Activated CD4-positive, alpha-beta memory T cell treated with anti-CD3 and anti-CD28 coated beads, Interleukin-2, amount 10 ng/mL, durations not matched to agents 7 days and 5 days (primary cell): Measurements from ENCODE around the gene PHLDA3. TPM values are rescaled to one million over a fixed set of nuclear protein-coding genes. Genes with fewer than 3 reads are reported as not detected.

Source experiments
- CTCF ChIA-PET: fragments of 350-600 bp; sonication (Branson Sonifier 250); formaldehyde crosslinking; loops from one replicate; lab custom pipeline; 2021; ENCODE audit warnings: antibody characterized with exemption, inconsistent platforms; lab: Charles Lee
- POLR2A ChIA-PET: fragments of 350-600 bp; sonication (Branson Sonifier 250); formaldehyde crosslinking; loops from one replicate; lab custom pipeline; 2021; ENCODE audit warnings: antibody characterized with exemption; lab: Charles Lee
- DNase-seq: peaks from one replicate; pipeline ENCODE4 v3.0.0-alpha.2; 2020
- H3K27ac Mint-ChIP-seq: one replicate; pipeline ENCODE4 v1.8.0; 2021; ENCODE audit warnings: mild to moderate bottlenecking, mixed read lengths
- H3K27me3 Mint-ChIP-seq: one replicate; pipeline ENCODE4 v1.8.0; 2021; ENCODE audit warnings: mixed read lengths
- H3K36me3 Mint-ChIP-seq: one replicate; pipeline ENCODE4 v1.8.0; 2021; ENCODE audit warnings: low read depth, mixed read lengths
- H3K4me1 Mint-ChIP-seq: one replicate; pipeline ENCODE4 v1.8.0; 2021; ENCODE audit warnings: mixed read lengths
- H3K4me3 Mint-ChIP-seq: one replicate; pipeline ENCODE4 v1.8.0; 2021; ENCODE audit warnings: mild to moderate bottlenecking, mixed read lengths
- H3K9me3 Mint-ChIP-seq: one replicate; pipeline ENCODE4 v1.8.0; 2021; ENCODE audit warnings: mixed read lengths
- total RNA-seq, 2 experiments: library from RNA; stranded (reverse); gene quantifications; one replicate each; pipeline ENCODE4 v1.2.3, GENCODE V29; 2021

The PHLDA3 gene
- total RNA-seq, 2 experiments from 2014 or later: 9.0 to 11.4 TPM

GRCh38 chr1:201501812-201502510 lies 33.0 kb upstream of the PHLDA3 start:
- Mint-ChIP-seq H3K36me3 (peaks cover 2% of the 10 kb centered on the region), H3K9me3 (no peaks in the 10 kb centered on the region), H3K4me3 (no peak overlapping the region), H3K27ac (no peak overlapping the region), H3K4me1 (peaks cover 33% of the 10 kb centered on the region), H3K27me3 (no peaks in the 10 kb centered on the region)
- ChIA-PET CTCF (interaction anchor here (1.0 to 7.6 kb wide), 3 partner anchors 11 to 66 kb away, joined by 5 to 74 read pairs (median 43); no protein-coding TSS in a partner anchor), POLR2A (interaction anchor here (1.1 kb wide), 1 partner anchor 15 kb away, joined by 6 read pairs; no protein-coding TSS in a partner anchor)
- no peak for DNase-seq

GRCh38 chr1:201501144-201501543 lies 32.2 kb upstream of the PHLDA3 start:
- Mint-ChIP-seq H3K9me3 (no peaks in the 10 kb centered on the region), H3K27ac (no peak overlapping the region), H3K27me3 (no peaks in the 10 kb centered on the region), H3K4me3 (no peak overlapping the region), H3K36me3 (peaks cover 3% of the 10 kb centered on the region), H3K4me1 (peaks cover 30% of the 10 kb centered on the region)
- ChIA-PET CTCF (interaction anchor here (0.7 to 7.6 kb wide), 5 partner anchors 10 to 92 kb away, joined by 3 to 74 read pairs (median 5); no protein-coding TSS in a partner anchor), POLR2A (interaction anchor here (1.1 kb wide), 1 partner anchor 20 kb away, joined by 3 read pairs; no protein-coding TSS in a partner anchor)
- DNase-seq: no peak

GRCh38 chr1:201500670-201501120 lies 31.7 kb upstream of the PHLDA3 start:
- ChIA-PET CTCF (interaction anchor here (0.7 to 7.6 kb wide), 5 partner anchors 9 to 92 kb away, joined by 3 to 74 read pairs (median 5); no protein-coding TSS in a partner anchor), POLR2A (interaction anchor here (1.1 kb wide), 1 partner anchor 20 kb away, joined by 3 read pairs; no protein-coding TSS in a partner anchor)
- no peaks in the 10 kb centered on the region for H3K27me3 Mint-ChIP-seq
- no peak overlapping the region for H3K4me3 Mint-ChIP-seq
- no peak for DNase-seq
- no peaks in the 10 kb centered on the region for H3K9me3 Mint-ChIP-seq
- peaks cover 25% of the 10 kb centered on the region for H3K4me1 Mint-ChIP-seq
- no peak overlapping the region for H3K27ac Mint-ChIP-seq
- H3K36me3 Mint-ChIP-seq: peaks cover 7% of the 10 kb centered on the region

GRCh38 chr1:201499795-201500669 lies 31.0 kb upstream of the PHLDA3 start:
- no peaks in the 10 kb centered on the region for H3K27me3 Mint-ChIP-seq
- H3K36me3 Mint-ChIP-seq: peaks cover 13% of the 10 kb centered on the region
- no peaks in the 10 kb centered on the region for H3K9me3 Mint-ChIP-seq
- H3K4me3 Mint-ChIP-seq: no peak overlapping the region
- CTCF ChIA-PET: interaction anchor here (1.5 to 5.1 kb wide), 3 partner anchors 9 to 13 kb away, joined by 5 to 43 read pairs (median 12); no protein-coding TSS in a partner anchor
- H3K4me1 Mint-ChIP-seq: peaks cover 19% of the 10 kb centered on the region
- H3K27ac Mint-ChIP-seq: no peak overlapping the region
- POLR2A ChIA-PET: interaction anchor here (1.1 to 2.0 kb wide), 2 partner anchors 14 to 19 kb away, joined by 3 to 5 read pairs; no protein-coding TSS in a partner anchor
- DNase-seq: no peak

DNA sequence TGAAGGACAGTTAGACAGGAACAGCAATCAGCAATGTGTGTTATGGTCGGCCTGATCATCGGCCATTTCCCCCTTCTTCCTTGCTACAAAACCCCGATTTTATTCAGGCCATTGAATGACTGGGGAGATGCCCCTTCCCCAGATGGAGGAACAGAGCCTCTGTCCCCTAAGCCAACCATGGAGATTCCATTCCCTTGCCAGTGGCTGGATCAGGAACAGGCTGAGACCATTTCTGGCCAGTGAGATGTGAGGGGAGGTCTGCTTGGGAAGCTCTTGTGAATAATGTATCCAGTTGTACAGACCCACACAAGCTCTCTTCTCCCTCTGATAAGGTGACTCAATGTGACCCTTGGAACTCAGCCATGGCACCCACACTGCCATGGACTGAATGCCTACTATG lies 30.2 kb upstream of the PHLDA3 start:
- POLR2A ChIA-PET: interaction anchor here (2.0 kb wide), 1 partner anchor 13 kb away, joined by 5 read pairs; no protein-coding TSS in a partner anchor
- no peaks in the 10 kb centered on the region for H3K27me3 Mint-ChIP-seq

GRCh38 chr1:201498621-201499020 lies 29.6 kb upstream of the PHLDA3 start:
- peaks cover 9% of the 10 kb centered on the region for H3K4me1 Mint-ChIP-seq
- ChIA-PET CTCF (interaction anchor here (2.1 kb wide), 1 partner anchor 14 kb away, joined by 12 read pairs; no protein-coding TSS in a partner anchor), POLR2A (interaction anchor here (2.0 kb wide), 1 partner anchor 12 kb away, joined by 5 read pairs; no protein-coding TSS in a partner anchor)
- peaks cover 27% of the 10 kb centered on the region for H3K36me3 Mint-ChIP-seq
- H3K4me3 Mint-ChIP-seq: no peak overlapping the region
- no peaks in the 10 kb centered on the region for H3K27me3 Mint-ChIP-seq
- no peak overlapping the region for H3K27ac Mint-ChIP-seq
- H3K9me3 Mint-ChIP-seq: no peaks in the 10 kb centered on the region
- DNase-seq: no peak

More for the DNA sequence above, 30.2 kb upstream of the PHLDA3 start:
- CTCF ChIA-PET: interaction anchor here (2.1 kb wide), 1 partner anchor 14 kb away, joined by 12 read pairs; no protein-coding TSS in a partner anchor
- peaks cover 13% of the 10 kb centered on the region for H3K4me1 Mint-ChIP-seq
- H3K36me3 Mint-ChIP-seq: peaks cover 22% of the 10 kb centered on the region
- no peak for DNase-seq
- no peaks in the 10 kb centered on the region for H3K9me3 Mint-ChIP-seq
- no peak overlapping the region for H3K4me3 Mint-ChIP-seq
- H3K27ac Mint-ChIP-seq: no peak overlapping the region

DNA sequence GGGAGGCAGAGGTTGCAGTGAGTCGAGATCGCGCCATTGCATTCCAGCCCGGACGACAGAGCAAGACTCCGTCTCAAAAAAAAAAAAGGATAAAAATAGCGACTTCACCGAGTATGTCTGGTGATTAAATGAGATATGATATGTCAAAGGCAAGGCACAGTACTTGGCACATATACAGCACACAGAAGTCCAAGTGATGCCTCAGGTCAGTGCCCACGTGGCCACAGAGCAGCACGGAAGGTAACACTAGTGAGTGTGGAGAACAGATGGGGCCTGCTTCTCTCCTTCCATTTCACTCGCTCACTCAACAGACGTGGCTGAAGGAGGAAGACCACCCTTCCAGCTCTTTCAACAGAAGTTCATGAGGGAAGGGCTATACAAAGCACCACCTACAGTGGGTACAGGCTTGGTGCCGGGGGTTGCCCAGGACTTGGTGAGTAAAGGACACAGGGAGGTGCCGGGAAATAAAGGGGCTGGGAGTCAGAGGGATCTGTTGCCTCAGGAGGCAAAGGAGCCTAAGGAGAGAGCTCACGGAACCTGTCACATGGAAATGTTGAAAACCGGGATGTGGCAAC lies 29.0 kb upstream of the PHLDA3 start:
- H3K9me3 Mint-ChIP-seq: no peaks in the 10 kb centered on the region
- DNase-seq: no peak
- H3K36me3 Mint-ChIP-seq: peaks cover 33% of the 10 kb centered on the region
- ChIA-PET CTCF (interaction anchor here (2.1 kb wide), 1 partner anchor 15 kb away, joined by 12 read pairs; no protein-coding TSS in a partner anchor), POLR2A (interaction anchor here (2.0 kb wide), 1 partner anchor 12 kb away, joined by 5 read pairs; no protein-coding TSS in a partner anchor)
- H3K27ac Mint-ChIP-seq: no peak overlapping the region
- H3K4me3 Mint-ChIP-seq: no peak overlapping the region
- H3K4me1 Mint-ChIP-seq: peaks cover 3% of the 10 kb centered on the region
- H3K27me3 Mint-ChIP-seq: no peaks in the 10 kb centered on the region

DNA sequence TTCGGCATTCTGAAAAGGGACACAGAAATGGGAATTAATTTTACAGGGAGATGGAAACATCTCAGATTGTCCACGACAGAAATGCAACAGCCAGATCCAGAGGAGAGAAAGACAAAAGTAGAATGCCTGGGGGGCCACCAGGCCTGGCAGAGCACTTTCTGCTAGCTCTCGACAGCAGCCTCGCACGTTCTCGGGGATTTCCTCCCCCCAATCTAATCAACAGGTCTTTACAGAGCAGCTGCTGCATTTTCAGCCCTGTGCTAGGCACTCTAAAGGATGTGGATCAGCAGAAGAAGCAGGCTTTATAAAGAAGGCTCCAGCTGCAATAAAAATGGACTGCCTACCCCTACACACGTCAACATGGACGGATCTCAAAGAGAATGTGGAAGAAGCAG lies 27.3 kb upstream of the PHLDA3 start:
- POLR2A ChIA-PET: interaction anchor here (1.2 kb wide), 1 partner anchor 10 kb away, joined by 3 read pairs; no protein-coding TSS in a partner anchor
- no peaks in the 10 kb centered on the region for H3K9me3 Mint-ChIP-seq
- no peaks in the 10 kb centered on the region for H3K4me1 Mint-ChIP-seq

DNA sequence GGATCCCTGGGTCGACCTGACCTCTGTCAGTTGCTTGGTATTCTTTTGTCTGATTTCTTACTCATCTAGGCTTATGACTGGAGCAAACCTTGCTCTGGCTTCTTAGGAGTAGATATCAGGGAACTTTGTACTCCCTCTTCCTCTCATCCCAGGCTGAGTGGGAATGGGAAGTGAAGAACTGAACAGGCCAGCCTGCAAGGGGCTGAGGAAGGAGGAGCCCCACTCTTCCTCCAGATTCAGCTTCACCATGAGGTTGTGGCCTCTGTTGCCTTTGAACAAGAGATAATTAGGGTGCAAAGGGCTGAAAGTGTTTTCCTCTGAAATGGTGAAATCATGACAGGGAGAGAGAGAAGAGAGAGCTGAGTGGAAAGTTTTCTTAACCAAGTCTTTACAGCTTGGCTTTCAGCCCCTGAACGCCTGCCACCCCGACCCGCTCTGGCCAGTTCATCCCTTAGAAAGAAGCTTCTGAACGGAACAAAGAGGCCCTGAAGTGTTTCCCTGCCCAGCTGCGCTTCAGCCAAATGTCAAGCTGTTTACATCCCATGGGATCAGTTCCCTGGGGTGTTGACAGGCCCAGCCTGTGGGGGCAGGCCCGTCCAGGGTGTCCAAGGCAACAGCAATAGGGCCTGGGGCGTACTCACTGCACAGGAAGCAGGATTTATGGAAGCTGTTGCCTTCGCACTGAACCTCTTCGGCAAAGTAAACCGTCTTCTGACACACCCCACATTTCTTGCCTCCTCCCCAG lies 26.7 kb upstream of the PHLDA3 start:
- no peaks in the 10 kb centered on the region for H3K9me3 Mint-ChIP-seq
- no peak overlapping the region for H3K4me3 Mint-ChIP-seq
- ChIA-PET CTCF (interaction anchor here (1.6 to 1.7 kb wide), 2 partner anchors 14 to 48 kb away, joined by 5 to 8 read pairs; no protein-coding TSS in a partner anchor), POLR2A (no interaction called here)
- peaks cover 43% of the 10 kb centered on the region for H3K36me3 Mint-ChIP-seq
- H3K4me1 Mint-ChIP-seq: peaks cover 2% of the 10 kb centered on the region
- no peak for DNase-seq
- no peaks in the 10 kb centered on the region for H3K27me3 Mint-ChIP-seq
- no peak overlapping the region for H3K27ac Mint-ChIP-seq

More for the DNA sequence above, 27.3 kb upstream of the PHLDA3 start:
- DNase-seq: no peak
- CTCF ChIA-PET: interaction anchor here (1.2 to 1.6 kb wide), 2 partner anchors 48 to 61 kb away, joined by 3 to 8 read pairs; no protein-coding TSS in a partner anchor
- Mint-ChIP-seq H3K27ac (no peak overlapping the region), H3K36me3 (peaks cover 41% of the 10 kb centered on the region), H3K27me3 (no peaks in the 10 kb centered on the region), H3K4me3 (no peak overlapping the region)

- Mint-ChIP-seq H3K4me1 (peaks cover 7% of the 10 kb centered on the region), H3K27ac (no peak overlapping the region), H3K27me3 (no peaks in the 10 kb centered on the region), H3K9me3 (no peaks in the 10 kb centered on the region), H3K4me3 (no peak overlapping the region), H3K36me3 (peaks cover 53% of the 10 kb centered on the region)
- ChIA-PET POLR2A (interaction anchor here (2.3 kb wide), 1 partner anchor 12 kb away, joined by 7 read pairs; the partner anchor contains the start of gene CSRP1), CTCF (interaction anchor here (1.7 kb wide), 1 partner anchor 12 kb away, joined by 5 read pairs; no protein-coding TSS in a partner anchor)
- no peak for DNase-seq
These were observed 25.0 kb upstream of the PHLDA3 start for GRCh38 chr1:201493757-201494617.
